ENCODE measurements around the gene ARPP21. TPM values are rescaled to one million over a fixed set of nuclear protein-coding genes. Genes with fewer than 3 reads are reported as not detected.

ARPP21 gene
- total and polyA plus RNA-seq, 7 donors = 86.4 to 336 (median 101) TPM

- TF ChIP-seq CTCF (IDR thresholded peaks at IDR 0.05) = no peak
- peak overlapping the region; percentile 80 for H3K4me3 ChIP-seq
- H3K9me3 ChIP-seq = no peaks in the 10 kb centered on the region
- ATAC-seq (no peak), DNase-seq (no peak)
- WGBS, 3 donors = 9 to 29% (median 16%) methylated on average over 1 of the region's 1 CpG
- H3K36me3 ChIP-seq (ENCODE audit: insufficient read depth in 1 of 2, low read depth in 1 of 2) = peaks cover 0 to 9% of the 10 kb centered on the region in 2 donors
- H3K27me3 ChIP-seq (ENCODE audit: insufficient read depth in 3 of 3, low read length in 2 of 3) = no peaks in the 10 kb centered on the region
- intact Hi-C loops (cut with DNase I) = loop anchor here in 1 of 2 donors (5.0 kb wide), 1 partner anchor 36 kb away; no protein-coding TSS in a partner anchor
- H3K4me1 ChIP-seq = peaks cover 2% of the 10 kb centered on the region
- H3K27ac ChIP-seq = peak overlapping the region; percentile 90
Measured at GRCh38 chr3:35641331-35641730, 2.0 kb downstream of the ARPP21 start.

GRCh38 chr3:35641920-35642527 is 2.7 kb downstream of the ARPP21 start:
- no peak for TF ChIP-seq CTCF (IDR thresholded peaks at IDR 0.05)
- DNase-seq = no peak
- Histone ChIP-seq H3K4me3 (peak overlapping the region; percentile 80), H3K27me3 (ENCODE audit: insufficient read depth in 3 of 3, low read length in 2 of 3) (no peaks in the 10 kb centered on the region), H3K4me1 (peaks cover 5% of the 10 kb centered on the region), H3K27ac (peak overlapping the region; percentile 90), H3K9me3 (no peaks in the 10 kb centered on the region), H3K36me3 (ENCODE audit: insufficient read depth in 1 of 2, low read depth in 1 of 2) (peaks cover 0 to 9% of the 10 kb centered on the region in 2 donors)
- WGBS, 3 donors = 35 to 65% (median 46%) methylated on average over 4 of the region's 4 CpGs
- intact Hi-C loops (cut with DNase I) = loop anchor here in 1 of 2 donors (5.0 kb wide), 1 partner anchor 35 kb away; no protein-coding TSS in a partner anchor
- peak; percentile 5 to 50 (median 47) for ATAC-seq

- no peak for TF ChIP-seq CTCF (IDR thresholded peaks at IDR 0.05)
Measured at GRCh38 chr3:35643495-35643894, 4.2 kb downstream of the ARPP21 start.

GRCh38 chr3:35644451-35644850 is 5.1 kb downstream of the ARPP21 start:
- H3K9me3 ChIP-seq = no peaks in the 10 kb centered on the region
- WGBS, 3 donors = 49 to 59% (median 53%) methylated on average over 2 of the region's 2 CpGs
- no peaks in the 10 kb centered on the region for H3K27me3 ChIP-seq (ENCODE audit: insufficient read depth in 3 of 3, low read length in 2 of 3)
- H3K4me1 ChIP-seq = peaks cover 11% of the 10 kb centered on the region
- no peak for TF ChIP-seq CTCF (IDR thresholded peaks at IDR 0.05)
- H3K36me3 ChIP-seq (ENCODE audit: insufficient read depth in 1 of 2, low read depth in 1 of 2) = peaks cover 0 to 9% of the 10 kb centered on the region in 2 donors
- peak overlapping the region; percentile 80 for H3K4me3 ChIP-seq
- no peak for ATAC-seq
- intact Hi-C loops (cut with DNase I) = loop anchor here in 1 of 2 donors (5.0 kb wide), 1 partner anchor 33 kb away; no protein-coding TSS in a partner anchor
- peak overlapping the region; percentile 90 for H3K27ac ChIP-seq
- no peak for DNase-seq

More at GRCh38 chr3:35643495-35643894, 4.2 kb downstream of the ARPP21 start:
- Histone ChIP-seq H3K36me3 (ENCODE audit: insufficient read depth in 1 of 2, low read depth in 1 of 2) (peaks cover 0 to 9% of the 10 kb centered on the region in 2 donors), H3K4me3 (peak overlapping the region; percentile 80), H3K27ac (peak overlapping the region; percentile 90), H3K27me3 (ENCODE audit: insufficient read depth in 3 of 3, low read length in 2 of 3) (no peaks in the 10 kb centered on the region), H3K9me3 (no peaks in the 10 kb centered on the region), H3K4me1 (peaks cover 5% of the 10 kb centered on the region)
- ATAC-seq (no peak), DNase-seq (no peak)
- intact Hi-C loops (cut with DNase I) = loop anchor here in 1 of 2 donors (5.0 kb wide), 1 partner anchor 34 kb away; no protein-coding TSS in a partner anchor
- 38 to 47% (median 47%) methylated on average over 2 of the region's 2 CpGs for WGBS, 3 donors

Data from psoas muscle (tissue), 8 donors.